ENCODE data around the gene PPP2R2C. TPM values are rescaled to one million over a fixed set of nuclear protein-coding genes. Genes with fewer than 3 reads are reported as not detected.

Gene PPP2R2C
- total RNA-seq, 1 donor from 2014 or later = 2.2 TPM

DNA sequence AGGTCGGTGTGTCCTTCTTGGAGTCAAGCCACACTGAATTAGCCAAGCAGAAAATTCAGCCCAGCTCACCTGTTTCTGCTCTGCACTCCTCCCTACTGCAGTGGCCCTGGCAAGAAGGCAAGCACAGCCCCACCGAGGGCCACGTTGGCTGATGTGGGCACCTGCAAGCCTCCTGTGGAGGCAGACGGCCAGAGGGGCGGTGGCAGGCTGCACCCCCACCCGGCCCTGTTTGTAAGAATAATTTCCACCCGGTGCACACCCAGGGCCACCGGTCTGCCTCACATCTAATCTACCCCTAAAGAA lies 18.8 kb downstream of the PPP2R2C start:
- TF ChIP-seq CTCF (IDR thresholded peaks at IDR 0.05) = no peak
- H3K4me1 ChIP-seq = no peaks in the 10 kb centered on the region
- H3K4me3 ChIP-seq = no peak overlapping the region
- H3K9me3 ChIP-seq = no peaks in the 10 kb centered on the region
- H3K27ac ChIP-seq = no peak overlapping the region
- no peak for DNase-seq (ENCODE audit: low spot score in 2 of 2)
- intact Hi-C loops (cut with DNase I) = no loop called here
- H3K27me3 ChIP-seq = no peaks in the 10 kb centered on the region
- H3K36me3 ChIP-seq = no peaks in the 10 kb centered on the region

- Histone ChIP-seq H3K9me3 (no peaks in the 10 kb centered on the region), H3K36me3 (no peaks in the 10 kb centered on the region), H3K4me1 (no peaks in the 10 kb centered on the region), H3K4me3 (no peak overlapping the region), H3K27ac (no peak overlapping the region), H3K27me3 (no peaks in the 10 kb centered on the region)
- intact Hi-C loops (cut with DNase I) = no loop called here
- TF ChIP-seq CTCF (IDR thresholded peaks at IDR 0.05) = no peak
- DNase-seq (ENCODE audit: low spot score in 2 of 2) = no peak
Observed at GRCh38 chr4:6452897-6453687, 19.3 kb downstream of the PPP2R2C start.

- intact Hi-C loops (cut with DNase I) = no loop called here
- TF ChIP-seq CTCF (IDR thresholded peaks at IDR 0.05) = no peak
- Histone ChIP-seq H3K9me3 (no peaks in the 10 kb centered on the region), H3K36me3 (no peaks in the 10 kb centered on the region), H3K4me3 (no peak overlapping the region), H3K4me1 (no peaks in the 10 kb centered on the region), H3K27ac (no peak overlapping the region), H3K27me3 (no peaks in the 10 kb centered on the region)
- DNase-seq (ENCODE audit: low spot score in 2 of 2) = no peak
Observed at GRCh38 chr4:6452116-6452896, 20.1 kb downstream of the PPP2R2C start.

- Histone ChIP-seq H3K9me3 (no peaks in the 10 kb centered on the region), H3K27me3 (no peaks in the 10 kb centered on the region), H3K4me3 (no peak overlapping the region), H3K27ac (no peak overlapping the region), H3K36me3 (no peaks in the 10 kb centered on the region), H3K4me1 (no peaks in the 10 kb centered on the region)
- no peak for DNase-seq (ENCODE audit: low spot score in 2 of 2)
- intact Hi-C loops (cut with DNase I) = no loop called here
- TF ChIP-seq CTCF (IDR thresholded peaks at IDR 0.05) = no peak
Observed at GRCh38 chr4:6451309-6451708, 21.1 kb downstream of the PPP2R2C start.

GRCh38 chr4:6450709-6451108 lies 21.7 kb downstream of the PPP2R2C start:
- DNase-seq (ENCODE audit: low spot score in 2 of 2) = no peak
- Histone ChIP-seq H3K4me3 (no peak overlapping the region), H3K9me3 (no peaks in the 10 kb centered on the region), H3K36me3 (no peaks in the 10 kb centered on the region), H3K27me3 (no peaks in the 10 kb centered on the region), H3K27ac (no peak overlapping the region), H3K4me1 (no peaks in the 10 kb centered on the region)
- TF ChIP-seq CTCF (IDR thresholded peaks at IDR 0.05) = no peak
- intact Hi-C loops (cut with DNase I) = no loop called here

Measured in ascending aorta (tissue), 2 donors.